Lower lobe of right lung (tissue), 2 donors: ENCODE measurements around the gene MACROD1. TPM values are rescaled to one million over a fixed set of nuclear protein-coding genes. Genes with fewer than 3 reads are reported as not detected.
A peak's percentile ranks its signal among the peaks of the same experiment; 100 is the strongest.

Experiments used
- ATAC-seq, 2 donors: fragments of 200-7000 bp; cut with Tn5 transposase; one replicate each; pipeline ENCODE4 v1.9.1; 2020 to 2022; ENCODE audit warnings: mild to moderate bottlenecking in 2 of 2, moderate library complexity in 2 of 2
- DNase-seq: peaks from one replicate; pipeline ENCODE4 v3.0.0-alpha.2; 2020
- H3K27ac ChIP-seq: fragments of 200-600 bp; one replicate; pipeline ENCODE4 v1.8.0; 2022
- H3K27me3 ChIP-seq: fragments of 200-600 bp; one replicate; pipeline ENCODE4 v1.8.0; 2022; ENCODE audit warnings: low read depth
- H3K36me3 ChIP-seq: fragments of 200-600 bp; one replicate; pipeline ENCODE4 v1.8.0; 2022; ENCODE audit warnings: mild to moderate bottlenecking
- H3K4me1 ChIP-seq: fragments of 200-600 bp; one replicate; pipeline ENCODE4 v1.8.0; 2022
- H3K4me3 ChIP-seq: fragments of 200-600 bp; one replicate; pipeline ENCODE4 v1.8.0; 2022; ENCODE audit warnings: mild to moderate bottlenecking
- H3K9me3 ChIP-seq: fragments of 200-600 bp; one replicate; pipeline ENCODE4 v1.8.0; 2022
- CTCF ChIP-seq: fragments of 200-600 bp; IDR thresholded peaks from one replicate; pipeline ENCODE4 v1.8.0; 2022; ENCODE audit warnings: antibody characterized with exemption, mild to moderate bottlenecking
- intact Hi-C: fragments of 100-400 bp; cut with DNase I; formaldehyde crosslinking; loops from one replicate; pipeline ENCODE4 v1.11.0; 2022
- total RNA-seq: library from RNA; stranded (reverse); fragmentation: NEBNext Ultra II Directional; extraction: Animal tissue kit (Norgen Biotek cat#: 25700); gene quantifications from one replicate; pipeline ENCODE4 v1.2.1, GENCODE V29; 2021
- donor health status: DM: no; HTN: yes; CAD: no; lungs with severe emphysema.

The MACROD1 gene
- total RNA-seq, 1 donor from 2014 or later = 15.0 TPM

- no peaks in the 10 kb centered on the region for H3K27me3 ChIP-seq
- no peak for TF ChIP-seq CTCF
- H3K27ac ChIP-seq = no peak overlapping the region
- peaks cover 6% of the 10 kb centered on the region for H3K36me3 ChIP-seq
- DNase-seq = no peak
- peak; percentile 62 to 70 for ATAC-seq
- no peaks in the 10 kb centered on the region for H3K9me3 ChIP-seq
- intact Hi-C loops = no loop called here
- no peak overlapping the region for H3K4me3 ChIP-seq
- no peaks in the 10 kb centered on the region for H3K4me1 ChIP-seq
Measured at GRCh38 chr11:63961608-63962412, 204.1 kb downstream of the MACROD1 start.

GRCh38 chr11:63958008-63958407 is 207.9 kb downstream of the MACROD1 start:
- no peak overlapping the region for H3K4me3 ChIP-seq
- DNase-seq (no peak), ATAC-seq (no peak)
- H3K27me3 ChIP-seq = no peaks in the 10 kb centered on the region
- intact Hi-C loops = no loop called here
- H3K27ac ChIP-seq = no peak overlapping the region
- H3K9me3 ChIP-seq = no peaks in the 10 kb centered on the region
- no peak for TF ChIP-seq CTCF
- no peaks in the 10 kb centered on the region for H3K4me1 ChIP-seq
- H3K36me3 ChIP-seq = peaks cover 36% of the 10 kb centered on the region

GRCh38 chr11:63952570-63952969 is 213.3 kb downstream of the MACROD1 start:
- Histone ChIP-seq H3K4me3 (no peak overlapping the region), H3K4me1 (no peaks in the 10 kb centered on the region), H3K27ac (no peak overlapping the region), H3K9me3 (no peaks in the 10 kb centered on the region), H3K27me3 (no peaks in the 10 kb centered on the region), H3K36me3 (peaks cover 52% of the 10 kb centered on the region)
- intact Hi-C loops = no loop called here
- TF ChIP-seq CTCF = no peak
- no peak for ATAC-seq
- no peak for DNase-seq

GRCh38 chr11:63951779-63952536 is 214.0 kb downstream of the MACROD1 start:
- H3K4me1 ChIP-seq = no peaks in the 10 kb centered on the region
- intact Hi-C loops = no loop called here
- peak; percentile 33 to 41 for ATAC-seq
- H3K36me3 ChIP-seq = peaks cover 52% of the 10 kb centered on the region
- DNase-seq = no peak
- no peak overlapping the region for H3K4me3 ChIP-seq
- no peak for TF ChIP-seq CTCF
- no peaks in the 10 kb centered on the region for H3K9me3 ChIP-seq
- no peak overlapping the region for H3K27ac ChIP-seq
- H3K27me3 ChIP-seq = no peaks in the 10 kb centered on the region

Other genes with a start within 250 kb of the MACROD1 start
- gene RCOR2, start 248.9 kb downstream of the MACROD1 start, total RNA-seq = 0.18 TPM
- gene NAA40, start 227.1 kb downstream of the MACROD1 start, total RNA-seq = 20.4 TPM
- 212 TPM for gene COX8A, start 191.5 kb downstream of the MACROD1 start, total RNA-seq
- gene OTUB1, start 179.7 kb downstream of the MACROD1 start, total RNA-seq = 61.9 TPM
- not detected for gene FLRT1, start 130.2 kb downstream of the MACROD1 start, total RNA-seq
- 125 TPM for gene STIP1, start 20.1 kb upstream of the MACROD1 start, total RNA-seq
- gene FERMT3, start 40.6 kb upstream of the MACROD1 start, total RNA-seq = 92.0 TPM
- gene TRPT1, start 60.1 kb upstream of the MACROD1 start, total RNA-seq = 27.8 TPM
- gene NUDT22, start 60.2 kb upstream of the MACROD1 start, total RNA-seq = 45.0 TPM
- gene DNAJC4, start 64.4 kb upstream of the MACROD1 start, total RNA-seq = 39.5 TPM
- gene VEGFB, start 68.5 kb upstream of the MACROD1 start, total RNA-seq = 150 TPM
- gene FKBP2, start 75.0 kb upstream of the MACROD1 start, total RNA-seq = 48.2 TPM
- gene PPP1R14B, start 80.8 kb upstream of the MACROD1 start, total RNA-seq = 55.4 TPM
- 31.8 TPM for gene PLCB3, start 85.4 kb upstream of the MACROD1 start, total RNA-seq
- gene BAD, start 118.6 kb upstream of the MACROD1 start, total RNA-seq = 51.6 TPM
- gene GPR137, start 119.7 kb upstream of the MACROD1 start, total RNA-seq = 37.7 TPM
- gene KCNK4, start 125.2 kb upstream of the MACROD1 start, total RNA-seq = not detected
- gene CATSPERZ, start 134.2 kb upstream of the MACROD1 start, total RNA-seq = not detected
- 47.9 TPM for gene ESRRA, start 139.4 kb upstream of the MACROD1 start, total RNA-seq
- gene TRMT112, start 151.4 kb upstream of the MACROD1 start, total RNA-seq = 178 TPM
- gene PRDX5, start 152.0 kb upstream of the MACROD1 start, total RNA-seq = 203 TPM
- 40.0 TPM for gene CCDC88B, start 174.1 kb upstream of the MACROD1 start, total RNA-seq
- gene RPS6KA4, start 193.0 kb upstream of the MACROD1 start, total RNA-seq = 36.1 TPM